Measurements from ENCODE around the gene HSPB8.
A peak's percentile ranks its signal among the peaks of the same experiment; 100 is the strongest.

HSPB8 gene

GRCh38 chr12:119178544-119179334 lies at the start of gene HSPB8:
Gene HSPB8 (plus strand): TSS chr12:119178931. CDS start chr12:119179313, 382 bp downstream.
- peak; percentile 96 for DNase-seq (ENCODE audit: low spot score)

- DNase-seq (ENCODE audit: low spot score), result no peak
Observed at GRCh38 chr12:119129827-119130434, 48.8 kb upstream of the HSPB8 start.

- DNase-seq (ENCODE audit: low spot score), result no peak
Observed at GRCh38 chr12:119130523-119130922, 48.2 kb upstream of the HSPB8 start.

GRCh38 chr12:119134284-119135072 lies 44.3 kb upstream of the HSPB8 start:
- no peak for DNase-seq (ENCODE audit: low spot score)

- DNase-seq (ENCODE audit: low spot score), result no peak
Observed at GRCh38 chr12:119136811-119137410, 41.8 kb upstream of the HSPB8 start.

GRCh38 chr12:119139448-119139847 lies 39.3 kb upstream of the HSPB8 start:
- DNase-seq (ENCODE audit: low spot score), result no peak

GRCh38 chr12:119145367-119145766 lies 33.4 kb upstream of the HSPB8 start:
- DNase-seq (ENCODE audit: low spot score), result no peak

- no peak for DNase-seq (ENCODE audit: low spot score)
Observed at GRCh38 chr12:119147847-119148448, 30.8 kb upstream of the HSPB8 start.

- no peak for DNase-seq (ENCODE audit: low spot score)
Observed at GRCh38 chr12:119149270-119149669, 29.5 kb upstream of the HSPB8 start.

GRCh38 chr12:119151445-119152026 lies 27.2 kb upstream of the HSPB8 start:
- DNase-seq (ENCODE audit: low spot score), result no peak

- DNase-seq (ENCODE audit: low spot score), result no peak
Observed at GRCh38 chr12:119153477-119154434, 25.0 kb upstream of the HSPB8 start.

GRCh38 chr12:119154435-119154818 lies 24.3 kb upstream of the HSPB8 start:
- no peak for DNase-seq (ENCODE audit: low spot score)

- DNase-seq (ENCODE audit: low spot score), result peak; percentile 49
Observed at GRCh38 chr12:119156401-119157044, 22.2 kb upstream of the HSPB8 start.

- no peak for DNase-seq (ENCODE audit: low spot score)
Observed at GRCh38 chr12:119157528-119157927, 21.2 kb upstream of the HSPB8 start.

GRCh38 chr12:119157978-119158377 lies 20.8 kb upstream of the HSPB8 start:
- DNase-seq (ENCODE audit: low spot score), result no peak

- no peak for DNase-seq (ENCODE audit: low spot score)
Observed at GRCh38 chr12:119158402-119158801, 20.3 kb upstream of the HSPB8 start.

GRCh38 chr12:119159844-119160243 lies 18.9 kb upstream of the HSPB8 start:
- no peak for DNase-seq (ENCODE audit: low spot score)

- DNase-seq (ENCODE audit: low spot score), result no peak
Observed at GRCh38 chr12:119167902-119168301, 10.8 kb upstream of the HSPB8 start.

- DNase-seq (ENCODE audit: low spot score), result no peak
Observed at GRCh38 chr12:119168721-119169120, 10.0 kb upstream of the HSPB8 start.

GRCh38 chr12:119169150-119169549 lies 9.6 kb upstream of the HSPB8 start:
- no peak for DNase-seq (ENCODE audit: low spot score)

Measured in hepatic stellate cell (primary cell).